GM12873 (cell line): ENCODE results near the gene SPACA7.

ENCODE experiments used
- TF ChIP-seq, protein P1 (sequence below): IDR thresholded peaks from 2 replicates; pipeline ENCODE4 v1.5.1; 2012; ENCODE audit warnings: low read depth, mild to moderate bottlenecking, moderate library complexity, low read length, control low read depth; ENCODE audit not compliant: insufficient read depth; ENCODE audit errors: missing control alignments

The SPACA7 gene, protein sequence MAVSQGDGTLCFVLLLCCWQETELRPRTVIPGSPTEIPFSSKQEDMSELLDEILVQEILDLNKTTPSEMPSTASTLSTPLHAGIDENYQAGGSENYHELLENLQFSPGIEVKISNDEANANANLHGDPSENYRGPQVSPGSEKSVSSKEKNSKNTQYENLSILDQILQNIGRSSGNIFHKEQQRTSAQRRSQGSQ

DNA sequence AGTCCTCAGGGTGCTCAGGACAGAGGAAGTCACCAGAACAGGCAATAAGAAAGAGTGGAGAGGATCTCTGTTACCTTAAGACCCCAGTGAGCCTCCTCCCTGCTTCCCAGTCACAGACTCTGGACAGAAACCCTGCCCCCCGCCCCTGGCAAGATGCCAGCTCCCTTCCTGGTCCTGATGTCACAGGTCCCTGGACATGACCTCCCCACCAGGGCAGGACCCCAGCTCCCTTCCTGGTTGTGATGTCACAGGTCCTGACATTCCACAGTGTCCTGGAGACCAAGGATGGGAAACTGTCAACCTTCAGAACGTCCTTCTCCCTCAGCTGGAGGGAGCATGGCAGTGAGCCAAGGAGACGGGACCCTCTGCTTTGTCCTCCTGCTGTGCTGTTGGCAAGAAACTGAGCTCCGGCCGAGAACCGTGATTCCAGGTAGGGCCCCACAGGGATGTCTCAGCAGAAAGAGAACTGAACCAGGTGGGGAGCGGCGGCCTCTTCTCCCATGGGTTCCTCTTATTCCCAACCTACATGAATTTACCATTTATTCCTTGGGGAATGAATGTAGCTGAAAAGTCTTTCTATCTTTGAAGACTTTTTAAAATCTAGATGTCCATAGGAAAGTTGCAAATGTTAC is at the start of gene SPACA7:
TSS of gene SPACA7 (plus strand) at position 306 of the 632 bp plus-strand sequence. CDS start at position 337, 31 bp downstream.
- TF ChIP-seq, protein P1, sequence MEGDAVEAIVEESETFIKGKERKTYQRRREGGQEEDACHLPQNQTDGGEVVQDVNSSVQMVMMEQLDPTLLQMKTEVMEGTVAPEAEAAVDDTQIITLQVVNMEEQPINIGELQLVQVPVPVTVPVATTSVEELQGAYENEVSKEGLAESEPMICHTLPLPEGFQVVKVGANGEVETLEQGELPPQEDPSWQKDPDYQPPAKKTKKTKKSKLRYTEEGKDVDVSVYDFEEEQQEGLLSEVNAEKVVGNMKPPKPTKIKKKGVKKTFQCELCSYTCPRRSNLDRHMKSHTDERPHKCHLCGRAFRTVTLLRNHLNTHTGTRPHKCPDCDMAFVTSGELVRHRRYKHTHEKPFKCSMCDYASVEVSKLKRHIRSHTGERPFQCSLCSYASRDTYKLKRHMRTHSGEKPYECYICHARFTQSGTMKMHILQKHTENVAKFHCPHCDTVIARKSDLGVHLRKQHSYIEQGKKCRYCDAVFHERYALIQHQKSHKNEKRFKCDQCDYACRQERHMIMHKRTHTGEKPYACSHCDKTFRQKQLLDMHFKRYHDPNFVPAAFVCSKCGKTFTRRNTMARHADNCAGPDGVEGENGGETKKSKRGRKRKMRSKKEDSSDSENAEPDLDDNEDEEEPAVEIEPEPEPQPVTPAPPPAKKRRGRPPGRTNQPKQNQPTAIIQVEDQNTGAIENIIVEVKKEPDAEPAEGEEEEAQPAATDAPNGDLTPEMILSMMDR, result no peak

DNA sequence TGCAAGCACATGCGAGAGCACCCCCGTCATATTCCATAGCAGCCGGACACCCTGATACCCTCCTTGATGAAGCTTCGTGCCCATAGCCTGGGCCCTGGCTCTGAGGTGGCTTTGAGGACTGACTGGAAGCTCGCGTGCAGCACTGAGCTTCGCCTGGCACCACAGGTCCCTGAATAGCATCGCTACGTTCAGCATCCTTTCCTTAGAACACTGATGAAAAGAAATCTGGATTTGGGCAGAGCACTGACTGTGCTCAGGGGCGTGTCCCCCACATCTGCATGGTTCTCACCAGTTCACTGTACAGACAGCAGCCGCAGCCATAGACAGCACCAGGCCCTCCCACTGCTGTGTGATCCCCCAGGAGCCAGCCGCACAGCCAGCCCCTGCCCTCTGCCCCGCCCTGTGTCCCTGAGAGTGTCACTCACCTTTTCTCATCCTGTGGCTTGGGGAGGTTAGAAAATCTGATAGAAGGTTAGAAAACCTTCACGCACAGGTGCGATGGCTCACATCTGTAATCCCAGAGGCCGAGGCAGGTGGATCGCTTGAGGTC is 49.3 kb upstream of the SPACA7 start:
- TF ChIP-seq, protein P1, result no peak

DNA sequence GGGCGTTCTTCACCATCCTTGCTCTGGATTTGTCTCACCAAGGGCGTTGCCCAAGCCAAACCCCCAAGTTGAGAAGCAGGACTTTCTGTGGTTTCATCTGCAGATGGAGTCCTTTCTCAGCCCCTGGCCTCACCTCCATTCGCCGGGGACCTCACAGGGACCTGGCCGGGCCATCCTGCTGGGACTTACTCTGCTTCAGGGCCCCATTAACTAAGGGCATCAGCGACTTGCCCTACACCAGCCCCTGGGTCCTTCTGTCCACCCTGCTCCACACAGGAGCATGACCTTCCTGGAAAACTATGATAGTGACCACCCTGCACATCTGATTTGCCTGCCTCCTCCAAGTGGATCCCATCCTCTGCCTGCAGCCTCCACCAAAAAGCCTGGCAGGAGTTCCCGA is 47.2 kb upstream of the SPACA7 start:
- TF ChIP-seq, protein P1, result no peak

DNA sequence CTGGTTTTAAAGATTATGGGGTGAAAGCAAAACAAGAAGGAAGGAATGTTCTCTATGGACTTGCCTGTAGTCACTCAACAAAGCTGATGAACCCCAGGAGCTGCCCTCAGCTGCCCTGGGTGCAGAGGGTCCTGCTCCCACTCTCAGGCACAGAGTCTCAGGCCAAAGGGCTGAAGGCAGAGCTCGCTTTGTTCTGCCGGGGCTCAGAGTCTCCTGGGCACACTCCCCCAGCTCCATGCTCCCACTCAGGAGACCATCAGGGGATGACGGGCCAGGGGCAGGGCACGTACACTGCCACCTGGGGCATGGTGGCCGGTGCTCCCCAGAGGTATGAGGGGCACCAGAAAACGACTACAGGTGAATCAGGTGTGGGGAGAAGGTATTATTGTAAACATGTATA is 46.8 kb upstream of the SPACA7 start:
- TF ChIP-seq, protein P1, result no peak

DNA sequence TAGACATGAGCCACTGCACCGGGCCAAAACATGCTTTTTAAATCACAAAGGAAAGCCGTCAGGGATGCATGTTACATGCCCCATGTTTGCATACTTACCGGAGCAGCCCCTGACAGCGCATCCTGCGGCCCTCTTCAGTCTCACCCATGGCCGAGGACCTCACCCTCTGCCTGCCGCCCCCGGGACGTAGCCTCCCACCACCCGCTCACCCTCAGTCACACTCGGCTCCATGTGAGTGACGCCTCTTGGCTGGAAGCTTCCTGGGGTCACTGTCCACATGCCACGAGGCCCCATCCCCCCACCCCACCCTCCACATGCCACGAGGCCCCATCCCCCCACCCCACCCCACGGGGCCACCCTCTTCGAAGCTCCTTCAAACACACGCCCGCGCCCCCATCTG is 46.1 kb upstream of the SPACA7 start:
- TF ChIP-seq, protein P1, result no peak

DNA sequence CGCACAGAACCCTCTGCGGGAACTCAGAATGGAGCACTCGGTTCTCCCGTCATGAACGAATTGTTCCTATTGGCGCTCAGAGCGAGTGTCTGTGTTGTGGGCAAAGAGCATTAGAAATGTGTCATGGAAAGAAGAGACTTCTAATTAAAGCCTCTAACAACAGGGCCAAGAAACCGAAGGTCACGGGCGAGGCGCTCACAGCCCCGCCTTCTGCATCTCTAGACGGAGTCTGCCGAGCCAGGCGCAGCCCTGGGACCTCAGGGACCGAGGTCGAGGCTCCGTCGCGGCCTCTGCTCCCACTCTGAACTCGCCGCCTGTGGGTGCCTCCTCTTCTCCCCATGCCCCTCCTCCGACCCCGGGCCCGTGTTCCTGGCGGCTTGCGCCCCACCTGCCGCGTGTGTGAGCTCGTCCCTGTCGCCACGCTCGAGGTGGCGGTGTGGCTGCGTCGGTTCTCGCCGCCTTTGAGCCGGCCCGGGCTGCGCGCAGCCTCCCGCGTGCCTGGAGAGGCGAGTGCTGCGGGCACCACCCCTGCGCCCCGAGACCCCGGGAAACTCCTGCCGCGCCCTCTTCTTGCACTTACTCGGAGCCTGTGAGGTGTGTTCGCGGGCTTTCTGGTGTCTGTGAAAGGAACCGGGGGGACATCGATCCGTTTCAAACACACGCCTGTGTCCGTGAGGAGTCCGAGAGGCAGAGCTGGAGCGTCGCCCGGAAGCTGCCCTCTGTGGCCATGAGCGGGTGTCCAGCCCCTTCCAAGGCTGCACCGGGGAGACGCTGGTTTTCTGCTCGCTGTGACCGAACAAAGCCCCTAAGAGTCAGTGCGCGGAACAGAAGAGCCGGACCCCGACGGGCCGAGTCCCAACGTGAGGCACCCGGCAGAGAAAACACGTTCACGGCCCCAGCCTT is 45.4 kb upstream of the SPACA7 start:
- TF ChIP-seq, protein P1, result no peak

DNA sequence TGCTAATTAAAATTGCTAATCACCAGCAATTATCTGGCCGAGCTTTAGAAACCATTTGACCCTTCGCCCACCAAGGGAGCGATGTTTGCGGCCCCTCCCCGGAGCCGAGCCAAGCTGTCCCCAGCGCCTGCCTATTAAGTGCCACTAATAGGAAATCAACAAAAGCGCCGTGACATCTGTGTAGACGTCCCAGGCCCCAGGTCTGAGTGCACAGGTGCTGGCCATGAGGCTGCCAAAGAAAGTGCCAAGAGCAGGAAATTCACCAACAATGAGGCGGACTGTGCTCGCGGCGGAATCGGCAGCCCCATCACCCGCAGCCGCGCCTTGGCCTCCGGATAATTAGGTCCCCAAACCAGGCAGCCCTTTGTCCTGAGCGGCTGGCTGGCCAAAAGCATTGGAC is 44.5 kb upstream of the SPACA7 start:
- TF ChIP-seq, protein P1, result no peak
